ENCODE results near the gene SLIT3. TPM values are rescaled to one million over a fixed set of nuclear protein-coding genes. Genes with fewer than 3 reads are reported as not detected.

SLIT3 gene
- total RNA-seq, 3 donors from 2014 or later (not counting 1 experiment from before 2014, with no cell fraction given): 0.34 to 0.80 TPM; not detected in 1

GRCh38 chr5:168844016-168844921 lies 456.7 kb downstream of the SLIT3 start:
- ATAC-seq (no peak), DNase-seq (no peak)
- 95% methylated on average over 25 of the region's 25 CpGs for WGBS (ENCODE audit: insufficient coverage)
- H3K36me3 ChIP-seq (ENCODE audit: control insufficient read depth, insufficient read depth, low read length): no peaks in the 10 kb centered on the region
- H3K4me1 ChIP-seq (ENCODE audit: control insufficient read depth, insufficient read depth, low read length): no peaks in the 10 kb centered on the region
- no peaks in the 10 kb centered on the region for H3K27me3 ChIP-seq (ENCODE audit: control insufficient read depth, insufficient read depth, low read length)
- peaks cover 16 to 22% of the 10 kb centered on the region in 2 donors for H3K27me3 Mint-ChIP-seq (ENCODE audit: low read depth in 2 of 2)
- H3K27ac ChIP-seq (ENCODE audit: low read length): no peak overlapping the region
- no peaks in the 10 kb centered on the region for H3K4me1 Mint-ChIP-seq
- intact Hi-C loops (cut with micrococcal nuclease): no loop called here
- H3K36me3 Mint-ChIP-seq: no peaks in the 10 kb centered on the region
- no peak overlapping the region for H3K4me3 ChIP-seq (ENCODE audit: low read length)
- no peak for TF ChIP-seq CTCF (IDR thresholded peaks at IDR 0.05)
- no peaks in the 10 kb centered on the region for H3K9me3 ChIP-seq (ENCODE audit: control insufficient read depth, insufficient read depth, low read length)
- no peaks in the 10 kb centered on the region for H3K9me3 Mint-ChIP-seq
- H3K27ac Mint-ChIP-seq: no peak overlapping the region
- H3K4me3 Mint-ChIP-seq: no peak overlapping the region

- Mint-ChIP-seq H3K27ac (no peak overlapping the region), H3K4me1 (no peaks in the 10 kb centered on the region), H3K9me3 (no peaks in the 10 kb centered on the region), H3K4me3 (no peak overlapping the region), H3K27me3 (ENCODE audit: low read depth in 2 of 2) (peaks cover 16 to 22% of the 10 kb centered on the region in 2 donors), H3K36me3 (no peaks in the 10 kb centered on the region)
- 75% methylated on average over 5 of the region's 7 CpGs for WGBS (ENCODE audit: insufficient coverage)
- intact Hi-C loops (cut with micrococcal nuclease): no loop called here
- DNase-seq (no peak), ATAC-seq (no peak)
- Histone ChIP-seq H3K27ac (ENCODE audit: low read length) (no peak overlapping the region), H3K27me3 (ENCODE audit: control insufficient read depth, insufficient read depth, low read length) (no peaks in the 10 kb centered on the region), H3K9me3 (ENCODE audit: control insufficient read depth, insufficient read depth, low read length) (no peaks in the 10 kb centered on the region), H3K4me1 (ENCODE audit: control insufficient read depth, insufficient read depth, low read length) (no peaks in the 10 kb centered on the region), H3K36me3 (ENCODE audit: control insufficient read depth, insufficient read depth, low read length) (no peaks in the 10 kb centered on the region), H3K4me3 (ENCODE audit: low read length) (no peak overlapping the region)
- TF ChIP-seq CTCF (IDR thresholded peaks at IDR 0.05): no peak
These were observed 457.5 kb downstream of the SLIT3 start for GRCh38 chr5:168843277-168844015.

GRCh38 chr5:168842571-168843205 lies 458.3 kb downstream of the SLIT3 start:
- ATAC-seq: no peak
- Histone ChIP-seq H3K27ac (ENCODE audit: low read length) (no peak overlapping the region), H3K4me3 (ENCODE audit: low read length) (no peak overlapping the region), H3K4me1 (ENCODE audit: control insufficient read depth, insufficient read depth, low read length) (no peaks in the 10 kb centered on the region), H3K36me3 (ENCODE audit: control insufficient read depth, insufficient read depth, low read length) (no peaks in the 10 kb centered on the region), H3K9me3 (ENCODE audit: control insufficient read depth, insufficient read depth, low read length) (no peaks in the 10 kb centered on the region), H3K27me3 (ENCODE audit: control insufficient read depth, insufficient read depth, low read length) (no peaks in the 10 kb centered on the region)
- TF ChIP-seq CTCF (IDR thresholded peaks at IDR 0.05): no peak
- H3K36me3 Mint-ChIP-seq: no peaks in the 10 kb centered on the region
- no peaks in the 10 kb centered on the region for H3K9me3 Mint-ChIP-seq
- H3K27me3 Mint-ChIP-seq (ENCODE audit: low read depth in 2 of 2): peaks cover 14 to 22% of the 10 kb centered on the region in 2 donors
- no peak overlapping the region for H3K27ac Mint-ChIP-seq
- intact Hi-C loops (cut with micrococcal nuclease): no loop called here
- H3K4me1 Mint-ChIP-seq: no peaks in the 10 kb centered on the region
- 74% methylated on average over 6 of the region's 9 CpGs for WGBS (ENCODE audit: insufficient coverage)
- H3K4me3 Mint-ChIP-seq: no peak overlapping the region
- DNase-seq: no peak

Measured in natural killer cell (primary cell).